Natural killer cell (primary cell): ENCODE measurements around the gene MTARC1. TPM values are rescaled to one million over a fixed set of nuclear protein-coding genes. Genes with fewer than 3 reads are reported as not detected.

Experiments used
- ATAC-seq, 3 donors: fragments of 150-1000 bp in 2 of 3; fragments of 200-7000 bp in 1 of 3; cut with Tn5 transposase; 1 replicate in 1 of 3; 2 replicates in 2 of 3; pipeline ENCODE4 v1.10.0; 2021; ENCODE audit warnings: mild to moderate bottlenecking in 2 of 3, moderate library complexity in 2 of 3
- DNase-seq, 2 donors: peaks; one replicate each; pipeline versions ENCODE4 v3.0.0 to v3.0.0-alpha.2; 2013 to 2021; ENCODE audit warnings: mixed read lengths in 1 of 2
- H3K27ac ChIP-seq: one replicate; pipeline ENCODE4 v1.5.1; 2013; ENCODE audit warnings: mild to moderate bottlenecking, low read length
- H3K27me3 ChIP-seq: one replicate; pipeline ENCODE4 v1.6.1; 2013; ENCODE audit warnings: low read length; ENCODE audit not compliant: control insufficient read depth, insufficient read depth
- H3K36me3 ChIP-seq: one replicate; pipeline ENCODE4 v1.6.1; 2013; ENCODE audit warnings: low read length; ENCODE audit not compliant: control insufficient read depth, insufficient read depth
- H3K4me1 ChIP-seq: one replicate; pipeline ENCODE4 v1.6.1; 2013; ENCODE audit warnings: low read length; ENCODE audit not compliant: control insufficient read depth, insufficient read depth
- H3K4me3 ChIP-seq: one replicate; pipeline ENCODE4 v1.5.1; 2013; ENCODE audit warnings: low read length
- H3K9me3 ChIP-seq: one replicate; pipeline ENCODE4 v1.6.1; 2013; ENCODE audit warnings: low read length; ENCODE audit not compliant: control insufficient read depth, insufficient read depth
- H3K27ac Mint-ChIP-seq, 2 donors: one replicate each; pipeline ENCODE4 v1.8.0; 2022; ENCODE audit warnings: mild to moderate bottlenecking in 2 of 2, mixed read lengths in 2 of 2, moderate library complexity in 1 of 2
- H3K27me3 Mint-ChIP-seq, 2 donors: one replicate each; pipeline ENCODE4 v1.8.0; 2022; ENCODE audit warnings: low read depth in 2 of 2, mixed read lengths in 2 of 2
- H3K36me3 Mint-ChIP-seq: one replicate; pipeline ENCODE4 v1.8.0; 2022; ENCODE audit warnings: mixed read lengths
- H3K4me1 Mint-ChIP-seq, 2 donors: one replicate each; pipeline ENCODE4 v1.8.0; 2022; ENCODE audit warnings: mixed read lengths in 2 of 2
- H3K4me3 Mint-ChIP-seq: one replicate; pipeline ENCODE4 v1.8.0; 2022; ENCODE audit warnings: mild to moderate bottlenecking, moderate library complexity, mixed read lengths
- H3K9me3 Mint-ChIP-seq, 2 donors: one replicate each; pipeline ENCODE4 v1.8.0; 2022; ENCODE audit warnings: mixed read lengths in 2 of 2
- whole genome bisulfite sequencing: methylation state at CpG from one replicate; pipeline ENCODE4 v1.1.7; 2013; ENCODE audit warnings: missing lambda C conversion rate; ENCODE audit not compliant: insufficient coverage; 5-methylcytosine and 5-hydroxymethylcytosine counted together
- intact Hi-C: fragments of 100-400 bp; cut with micrococcal nuclease; formaldehyde crosslinking; loops from one replicate; pipeline ENCODE4 v1.14.2; 2022
- total RNA-seq, 4 donors: library from RNA; stranded (reverse); fragments of 120-200 nt in 1 of 4; gene quantifications; one replicate each; pipeline versions ENCODE4 v1.2.3 to v1.2.4, GENCODE V29; 2013 to 2022
- TF ChIP-seq, protein P1 (sequence below): fragments of 200-600 bp; IDR thresholded peaks from one replicate; pipeline ENCODE4 v1.8.0; 2022; ENCODE audit warnings: antibody characterized with exemption

Gene MTARC1
- total RNA-seq, 3 donors from 2014 or later (not counting 1 experiment from before 2014, with no cell fraction given) = 0.52 to 2.5 TPM; not detected in 1

DNA sequence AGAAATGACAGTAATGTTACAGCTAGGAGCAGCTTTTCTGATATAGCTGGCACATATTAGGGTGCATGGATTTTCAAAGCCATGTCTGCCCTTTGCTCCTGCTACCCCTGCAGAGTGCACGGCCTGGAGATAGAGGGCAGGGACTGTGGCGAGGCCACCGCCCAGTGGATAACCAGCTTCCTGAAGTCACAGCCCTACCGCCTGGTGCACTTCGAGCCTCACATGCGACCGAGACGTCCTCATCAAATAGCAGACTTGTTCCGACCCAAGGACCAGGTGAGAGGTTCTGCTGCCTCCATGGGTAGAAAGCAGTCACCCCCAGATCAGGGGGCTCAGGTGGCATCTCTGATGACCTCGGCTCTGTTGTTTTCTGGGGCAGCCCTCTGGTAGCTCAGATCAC is 9.8 kb downstream of the MTARC1 start:
- Histone ChIP-seq H3K4me1 (no peaks in the 10 kb centered on the region), H3K27ac (no peak overlapping the region), H3K9me3 (no peaks in the 10 kb centered on the region), H3K27me3 (no peaks in the 10 kb centered on the region), H3K4me3 (no peak overlapping the region), H3K36me3 (no peaks in the 10 kb centered on the region)
- no peaks in the 10 kb centered on the region for H3K4me1 Mint-ChIP-seq
- TF ChIP-seq, protein P1, sequence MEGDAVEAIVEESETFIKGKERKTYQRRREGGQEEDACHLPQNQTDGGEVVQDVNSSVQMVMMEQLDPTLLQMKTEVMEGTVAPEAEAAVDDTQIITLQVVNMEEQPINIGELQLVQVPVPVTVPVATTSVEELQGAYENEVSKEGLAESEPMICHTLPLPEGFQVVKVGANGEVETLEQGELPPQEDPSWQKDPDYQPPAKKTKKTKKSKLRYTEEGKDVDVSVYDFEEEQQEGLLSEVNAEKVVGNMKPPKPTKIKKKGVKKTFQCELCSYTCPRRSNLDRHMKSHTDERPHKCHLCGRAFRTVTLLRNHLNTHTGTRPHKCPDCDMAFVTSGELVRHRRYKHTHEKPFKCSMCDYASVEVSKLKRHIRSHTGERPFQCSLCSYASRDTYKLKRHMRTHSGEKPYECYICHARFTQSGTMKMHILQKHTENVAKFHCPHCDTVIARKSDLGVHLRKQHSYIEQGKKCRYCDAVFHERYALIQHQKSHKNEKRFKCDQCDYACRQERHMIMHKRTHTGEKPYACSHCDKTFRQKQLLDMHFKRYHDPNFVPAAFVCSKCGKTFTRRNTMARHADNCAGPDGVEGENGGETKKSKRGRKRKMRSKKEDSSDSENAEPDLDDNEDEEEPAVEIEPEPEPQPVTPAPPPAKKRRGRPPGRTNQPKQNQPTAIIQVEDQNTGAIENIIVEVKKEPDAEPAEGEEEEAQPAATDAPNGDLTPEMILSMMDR = no peak
- no peak overlapping the region for H3K27ac Mint-ChIP-seq
- no peak for DNase-seq
- H3K4me3 Mint-ChIP-seq = no peak overlapping the region
- intact Hi-C loops = no loop called here
- ATAC-seq = no peak
- no peaks in the 10 kb centered on the region for H3K36me3 Mint-ChIP-seq
- H3K9me3 Mint-ChIP-seq = no peaks in the 10 kb centered on the region
- peaks cover 1 to 6% of the 10 kb centered on the region in 2 donors for H3K27me3 Mint-ChIP-seq
- 85% methylated on average over 10 of the region's 10 CpGs for WGBS

DNA sequence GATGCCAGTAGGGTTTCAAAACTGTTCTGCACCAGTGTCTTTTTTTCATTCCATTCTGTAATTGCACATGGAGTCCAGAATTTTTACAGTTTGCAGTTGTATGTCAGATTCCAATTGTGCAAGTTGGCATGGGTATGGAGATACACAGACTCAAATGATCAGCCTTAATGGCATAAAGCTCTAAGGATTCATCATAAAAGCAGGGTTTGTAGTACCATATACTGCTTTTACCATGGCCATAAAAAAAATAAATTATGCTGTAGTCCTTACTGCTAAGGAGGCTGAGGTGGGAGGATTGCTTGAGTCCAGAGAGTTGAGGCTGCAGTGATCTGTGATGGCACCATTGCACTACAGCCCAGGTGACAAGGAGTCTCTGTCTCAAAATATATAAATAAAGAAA is 10.3 kb downstream of the MTARC1 start:
- H3K9me3 Mint-ChIP-seq = no peaks in the 10 kb centered on the region
- DNase-seq = no peak
- intact Hi-C loops = no loop called here
- no peak overlapping the region for H3K4me3 Mint-ChIP-seq
- Histone ChIP-seq H3K9me3 (no peaks in the 10 kb centered on the region), H3K36me3 (no peaks in the 10 kb centered on the region), H3K27me3 (no peaks in the 10 kb centered on the region), H3K4me1 (no peaks in the 10 kb centered on the region), H3K4me3 (no peak overlapping the region), H3K27ac (no peak overlapping the region)
- no peaks in the 10 kb centered on the region for H3K36me3 Mint-ChIP-seq
- no peak overlapping the region for H3K27ac Mint-ChIP-seq
- no peaks in the 10 kb centered on the region for H3K4me1 Mint-ChIP-seq
- ATAC-seq = no peak
- TF ChIP-seq, protein P1 = no peak
- peaks cover 0 to 6% of the 10 kb centered on the region in 2 donors for H3K27me3 Mint-ChIP-seq

DNA sequence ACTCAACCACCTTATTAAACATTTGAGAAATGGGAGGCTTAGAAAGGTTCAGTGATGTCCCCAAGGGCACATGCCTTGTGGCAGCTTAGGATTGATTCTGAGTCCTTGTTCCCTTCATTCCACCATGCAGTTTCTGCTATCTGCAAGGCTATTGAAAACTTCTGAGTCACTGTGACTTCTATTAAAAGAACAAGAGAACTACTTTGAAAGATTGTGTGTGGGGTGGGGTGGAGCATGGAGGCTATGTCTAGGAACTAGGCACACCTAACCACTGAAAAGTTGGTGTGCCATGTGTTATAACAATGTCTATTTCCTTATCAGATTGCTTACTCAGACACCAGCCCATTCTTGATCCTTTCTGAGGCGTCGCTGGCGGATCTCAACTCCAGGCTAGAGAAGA is 10.8 kb downstream of the MTARC1 start:
- Histone ChIP-seq H3K36me3 (no peaks in the 10 kb centered on the region), H3K9me3 (no peaks in the 10 kb centered on the region), H3K27ac (no peak overlapping the region), H3K27me3 (no peaks in the 10 kb centered on the region), H3K4me3 (no peak overlapping the region), H3K4me1 (no peaks in the 10 kb centered on the region)
- DNase-seq = no peak
- Mint-ChIP-seq H3K9me3 (no peaks in the 10 kb centered on the region), H3K4me3 (no peak overlapping the region), H3K4me1 (no peaks in the 10 kb centered on the region), H3K36me3 (no peaks in the 10 kb centered on the region), H3K27me3 (peaks cover 1 to 6% of the 10 kb centered on the region in 2 donors), H3K27ac (no peak overlapping the region)
- 72% methylated on average over 3 of the region's 3 CpGs for WGBS
- TF ChIP-seq, protein P1 = no peak
- intact Hi-C loops = no loop called here
- no peak for ATAC-seq

DNA sequence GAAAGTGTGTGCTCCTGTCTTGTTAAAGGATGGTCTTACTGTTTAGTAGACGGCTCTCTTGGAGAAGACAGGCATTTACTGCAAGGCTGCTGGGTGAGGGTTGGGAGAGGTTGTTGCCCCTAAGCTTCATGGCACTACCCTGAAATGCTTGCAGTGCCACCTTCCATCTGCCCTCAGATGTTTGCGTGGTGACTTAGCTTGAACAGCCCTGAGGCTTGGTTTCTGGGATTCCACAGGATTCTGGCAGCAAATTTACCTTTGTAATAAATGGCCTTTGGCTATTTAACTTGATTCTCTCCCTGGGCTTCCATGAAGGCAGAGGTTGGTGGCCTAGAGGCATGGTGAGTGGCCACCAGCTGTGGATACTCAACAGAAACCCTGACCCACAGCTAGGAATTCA is 11.6 kb downstream of the MTARC1 start:
- TF ChIP-seq, protein P1 = no peak
- no peaks in the 10 kb centered on the region for H3K36me3 Mint-ChIP-seq
- no peaks in the 10 kb centered on the region for H3K4me1 ChIP-seq
- intact Hi-C loops = no loop called here
- no peaks in the 10 kb centered on the region for H3K27me3 ChIP-seq
- H3K27ac Mint-ChIP-seq = no peak overlapping the region
- no peaks in the 10 kb centered on the region for H3K4me1 Mint-ChIP-seq
- H3K27me3 Mint-ChIP-seq = peaks cover 6 to 7% of the 10 kb centered on the region in 2 donors
- ATAC-seq = no peak
- H3K9me3 ChIP-seq = no peaks in the 10 kb centered on the region
- WGBS = 90% methylated on average over 2 of the region's 2 CpGs
- H3K4me3 Mint-ChIP-seq = no peak overlapping the region
- H3K27ac ChIP-seq = no peak overlapping the region
- H3K36me3 ChIP-seq = no peaks in the 10 kb centered on the region
- no peaks in the 10 kb centered on the region for H3K9me3 Mint-ChIP-seq
- no peak overlapping the region for H3K4me3 ChIP-seq
- DNase-seq = no peak
